Parathyroid adenoma (tissue), 2 donors: ENCODE measurements around the gene ORAI2.

Experiments
- H2AFZ ChIP-seq: fragments of 300-600 bp; sonication (generic); one replicate; pipeline ENCODE4 v1.7.0; 2017; ENCODE audit warnings: antibody characterized with exemption, mild to moderate bottlenecking
- H3K27ac ChIP-seq: fragments of 300-600 bp; sonication (generic); one replicate; pipeline ENCODE4 v1.7.0; 2017
- H3K27me3 ChIP-seq: fragments of 300-600 bp; sonication (generic); one replicate; pipeline ENCODE4 v1.7.0; 2017; ENCODE audit warnings: low read length; ENCODE audit not compliant: control insufficient read depth, insufficient read depth
- H3K36me3 ChIP-seq: fragments of 300-600 bp; sonication (generic); one replicate; pipeline ENCODE4 v1.7.0; 2017; ENCODE audit warnings: low read length; ENCODE audit not compliant: control insufficient read depth, insufficient read depth
- H3K4me1 ChIP-seq: fragments of 300-600 bp; sonication (generic); one replicate; pipeline ENCODE4 v1.7.0; 2017; ENCODE audit warnings: control low read depth
- H3K4me2 ChIP-seq: fragments of 300-600 bp; sonication (generic); one replicate; pipeline ENCODE4 v1.7.0; 2017; ENCODE audit warnings: low read length
- H3K4me3 ChIP-seq: fragments of 300-600 bp; sonication (generic); one replicate; pipeline ENCODE4 v1.7.0; 2017; ENCODE audit warnings: low read depth, low read length
- H3K79me2 ChIP-seq: fragments of 300-600 bp; sonication (generic); one replicate; pipeline ENCODE4 v1.7.0; 2017; ENCODE audit warnings: control low read depth
- H3K9ac ChIP-seq: fragments of 300-600 bp; sonication (generic); one replicate; pipeline ENCODE4 v1.7.0; 2017; ENCODE audit warnings: mild to moderate bottlenecking
- H3K9me3 ChIP-seq: fragments of 300-600 bp; sonication (generic); one replicate; pipeline ENCODE4 v1.7.0; 2017; ENCODE audit warnings: low read length; ENCODE audit not compliant: control insufficient read depth
- TF ChIP-seq, protein P1 (sequence below): fragments of 300-600 bp; sonication (generic); IDR thresholded peaks from one replicate; pipeline ENCODE4 v1.7.0; 2017; ENCODE audit warnings: antibody characterized with exemption, mild to moderate bottlenecking
- donor health status: primary hyperparathyroidism.

ORAI2 gene

DNA sequence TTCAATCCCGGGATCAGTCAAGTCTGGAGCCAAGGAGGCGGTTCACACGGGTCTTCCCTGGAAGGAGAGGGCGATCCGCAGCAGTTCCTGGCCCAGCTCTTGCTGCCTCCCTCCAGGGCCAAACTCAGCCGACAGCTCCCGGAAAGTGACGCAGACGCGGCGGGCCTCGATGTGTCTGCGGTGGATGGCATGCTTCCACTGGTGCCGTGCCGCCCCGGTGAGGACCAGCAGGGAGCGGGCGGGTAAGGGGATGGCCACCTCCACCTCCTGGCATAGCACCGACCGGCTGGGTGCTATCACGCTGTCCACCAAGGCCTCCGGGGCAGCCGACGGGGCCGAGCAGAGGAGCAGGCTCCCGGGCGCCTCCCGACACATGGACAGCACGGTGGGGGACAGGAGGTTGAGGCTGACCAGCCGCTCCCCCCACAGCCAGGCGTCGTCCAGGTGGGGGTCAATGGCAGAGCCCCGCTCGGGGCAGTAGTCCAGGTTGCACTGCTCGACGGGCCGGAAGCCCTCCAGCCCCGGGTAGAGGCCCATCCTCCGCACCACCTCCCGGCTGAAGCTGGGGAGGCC, 24.1 kb downstream of the ORAI2 start:
- H3K4me2 ChIP-seq: no peak overlapping the region
- TF ChIP-seq, protein P1, sequence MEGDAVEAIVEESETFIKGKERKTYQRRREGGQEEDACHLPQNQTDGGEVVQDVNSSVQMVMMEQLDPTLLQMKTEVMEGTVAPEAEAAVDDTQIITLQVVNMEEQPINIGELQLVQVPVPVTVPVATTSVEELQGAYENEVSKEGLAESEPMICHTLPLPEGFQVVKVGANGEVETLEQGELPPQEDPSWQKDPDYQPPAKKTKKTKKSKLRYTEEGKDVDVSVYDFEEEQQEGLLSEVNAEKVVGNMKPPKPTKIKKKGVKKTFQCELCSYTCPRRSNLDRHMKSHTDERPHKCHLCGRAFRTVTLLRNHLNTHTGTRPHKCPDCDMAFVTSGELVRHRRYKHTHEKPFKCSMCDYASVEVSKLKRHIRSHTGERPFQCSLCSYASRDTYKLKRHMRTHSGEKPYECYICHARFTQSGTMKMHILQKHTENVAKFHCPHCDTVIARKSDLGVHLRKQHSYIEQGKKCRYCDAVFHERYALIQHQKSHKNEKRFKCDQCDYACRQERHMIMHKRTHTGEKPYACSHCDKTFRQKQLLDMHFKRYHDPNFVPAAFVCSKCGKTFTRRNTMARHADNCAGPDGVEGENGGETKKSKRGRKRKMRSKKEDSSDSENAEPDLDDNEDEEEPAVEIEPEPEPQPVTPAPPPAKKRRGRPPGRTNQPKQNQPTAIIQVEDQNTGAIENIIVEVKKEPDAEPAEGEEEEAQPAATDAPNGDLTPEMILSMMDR: no peak
- no peaks in the 10 kb centered on the region for H3K27me3 ChIP-seq
- H3K79me2 ChIP-seq: peaks cover 3% of the 10 kb centered on the region
- H3K9ac ChIP-seq: no peak overlapping the region
- no peaks in the 10 kb centered on the region for H3K9me3 ChIP-seq
- no peaks in the 10 kb centered on the region for H3K4me1 ChIP-seq
- no peak overlapping the region for H3K27ac ChIP-seq
- no peak overlapping the region for H2AFZ ChIP-seq
- no peaks in the 10 kb centered on the region for H3K36me3 ChIP-seq
- no peak overlapping the region for H3K4me3 ChIP-seq

GRCh38 chr7:102459221-102459844, 26.0 kb downstream of the ORAI2 start:
- H3K79me2 ChIP-seq: peaks cover 17% of the 10 kb centered on the region
- H3K9me3 ChIP-seq: no peaks in the 10 kb centered on the region
- no peak overlapping the region for H3K4me3 ChIP-seq
- TF ChIP-seq, protein P1: no peak
- no peaks in the 10 kb centered on the region for H3K27me3 ChIP-seq
- H3K4me2 ChIP-seq: no peak overlapping the region
- H2AFZ ChIP-seq: no peak overlapping the region
- no peak overlapping the region for H3K9ac ChIP-seq
- H3K36me3 ChIP-seq: no peaks in the 10 kb centered on the region
- H3K4me1 ChIP-seq: peaks cover 6% of the 10 kb centered on the region
- no peak overlapping the region for H3K27ac ChIP-seq

DNA sequence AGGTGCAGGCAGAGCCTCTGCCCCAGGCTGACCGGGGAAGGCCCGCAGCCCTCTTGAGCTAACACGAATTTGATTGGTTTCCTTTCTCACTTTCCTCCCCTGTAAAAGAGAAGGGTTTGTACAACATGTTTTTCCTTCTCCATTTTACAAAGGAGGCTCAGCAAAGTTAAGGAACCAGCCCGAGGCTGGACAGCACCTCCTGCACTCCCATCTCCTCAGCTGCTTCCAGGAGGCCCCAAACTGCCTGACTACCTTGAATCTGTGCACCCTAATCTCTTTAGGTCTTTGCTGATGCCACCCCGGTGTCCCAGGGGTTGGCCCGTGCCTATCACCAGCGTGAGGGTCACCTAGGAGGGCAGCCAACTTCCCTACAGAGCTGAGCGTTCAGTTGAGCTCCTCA, 27.1 kb downstream of the ORAI2 start:
- Histone ChIP-seq H3K4me1 (peaks cover 6% of the 10 kb centered on the region), H3K27ac (no peak overlapping the region), H3K9me3 (no peaks in the 10 kb centered on the region), H3K4me2 (no peak overlapping the region), H2AFZ (no peak overlapping the region), H3K36me3 (no peaks in the 10 kb centered on the region), H3K4me3 (no peak overlapping the region), H3K27me3 (no peaks in the 10 kb centered on the region), H3K79me2 (peaks cover 19% of the 10 kb centered on the region), H3K9ac (no peak overlapping the region)
- TF ChIP-seq, protein P1: no peak

DNA sequence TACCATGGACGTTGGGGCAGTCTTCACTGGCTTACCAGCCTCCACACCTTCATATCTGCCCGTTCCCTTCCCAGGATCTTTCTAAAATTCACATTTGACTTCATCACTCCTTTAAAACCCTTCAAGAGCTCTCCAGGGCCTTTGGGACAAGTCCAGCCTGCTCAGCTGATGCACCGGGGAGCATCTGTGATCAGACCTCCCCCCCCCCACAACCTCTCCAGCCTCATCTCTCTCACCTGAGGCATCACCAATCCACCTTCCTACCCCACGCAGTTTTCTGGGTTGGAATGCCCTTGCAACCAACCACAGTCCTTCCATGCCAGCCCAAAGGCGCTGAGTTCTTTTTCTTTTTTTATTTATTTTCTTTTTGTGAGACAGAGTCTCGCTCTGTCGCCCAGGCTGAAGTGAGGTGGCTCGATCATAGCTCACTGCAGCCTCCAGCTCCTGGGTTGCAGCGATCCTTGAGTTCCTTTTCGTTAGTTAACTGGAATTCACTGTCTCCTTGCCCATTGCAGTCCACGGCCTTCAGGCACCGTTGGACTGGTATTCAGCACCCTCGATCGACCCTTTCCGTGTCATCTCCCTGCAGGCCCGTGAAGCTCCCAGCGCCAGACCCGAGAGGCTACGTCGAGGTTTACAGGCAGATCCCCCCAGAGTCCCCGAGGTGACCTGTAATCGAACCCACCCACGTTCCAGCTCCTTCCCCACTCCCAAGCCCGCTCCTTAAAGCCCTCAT, 30.6 kb downstream of the ORAI2 start:
- peak overlapping the region; percentile 65 for H3K27ac ChIP-seq
- H3K4me3 ChIP-seq: peak overlapping the region; percentile 99
- no peaks in the 10 kb centered on the region for H3K27me3 ChIP-seq
- H3K4me2 ChIP-seq: peak overlapping the region; percentile 96
- no peaks in the 10 kb centered on the region for H3K36me3 ChIP-seq
- H3K9me3 ChIP-seq: no peaks in the 10 kb centered on the region
- peaks cover 10% of the 10 kb centered on the region for H3K4me1 ChIP-seq
- peaks cover 19% of the 10 kb centered on the region for H3K79me2 ChIP-seq
- peak overlapping the region; percentile 93 for H2AFZ ChIP-seq
- no peak overlapping the region for H3K9ac ChIP-seq
- TF ChIP-seq, protein P1: no peak
